Measurements from ENCODE around the gene FOXK1. TPM values are rescaled to one million over a fixed set of nuclear protein-coding genes. Genes with fewer than 3 reads are reported as not detected.

The FOXK1 gene
- total and polyA plus RNA-seq, 9 of the 15 experiments (the other 6 are each of a cell fraction or from before 2014, with no cell fraction given) = 0.32 to 45.5 (median 8.1) TPM

- TF ChIP-seq ZNF407 (IDR thresholded peaks at IDR 0.05; ENCODE audit: low read depth) (no peak), ZNF316 (IDR thresholded peaks at IDR 0.05) (no peak)
Measured at GRCh38 chr7:4689668-4690067, 7.6 kb downstream of the FOXK1 start (continued).

Measured in K562 (cell line).